Liver (tissue), 9 donors: ENCODE data around the gene MIDN. TPM values are rescaled to one million over a fixed set of nuclear protein-coding genes. Genes with fewer than 3 reads are reported as not detected.

Experiments used
- DNase-seq: peaks from one replicate; pipeline ENCODE4 v3.0.0-alpha.2; 2017; ENCODE audit warnings: low spot score
- H3K27ac ChIP-seq, 2 donors: one replicate each; pipeline ENCODE4 v1.7.0; 2013; ENCODE audit warnings: inconsistent platforms in 2 of 2, low read length in 2 of 2, control low read depth in 1 of 2, low read depth in 1 of 2, mild to moderate bottlenecking in 1 of 2
- H3K27me3 ChIP-seq, 4 donors: one replicate each; pipeline versions ENCODE4 v1.6.1 to v1.7.0; 2013; ENCODE audit warnings: low read length in 3 of 4, inconsistent platforms in 1 of 4, mild to moderate bottlenecking in 1 of 4, moderate library complexity in 1 of 4; ENCODE audit not compliant: control insufficient read depth in 4 of 4, insufficient read depth in 4 of 4
- H3K36me3 ChIP-seq, 4 donors: one replicate each; pipeline versions ENCODE4 v1.6.1 to v1.7.0; 2013; ENCODE audit warnings: low read length in 3 of 4, mild to moderate bottlenecking in 3 of 4, low read depth in 1 of 4, moderate library complexity in 1 of 4; ENCODE audit not compliant: control insufficient read depth in 4 of 4, insufficient read depth in 3 of 4
- H3K4me1 ChIP-seq, 4 donors: one replicate each; pipeline versions ENCODE4 v1.6.1 to v1.7.0; 2013; ENCODE audit warnings: low read length in 3 of 4, mild to moderate bottlenecking in 3 of 4, moderate library complexity in 1 of 4; ENCODE audit not compliant: control insufficient read depth in 4 of 4, insufficient read depth in 4 of 4
- H3K4me3 ChIP-seq, 3 donors: one replicate each; pipeline versions ENCODE4 v1.6.1 to v1.7.0; 2013; ENCODE audit warnings: low read length in 3 of 3, control low read depth in 1 of 3, low read depth in 1 of 3, mild to moderate bottlenecking in 1 of 3
- H3K9ac ChIP-seq, 2 donors: one replicate each; pipeline ENCODE4 v1.7.0; 2013; ENCODE audit warnings: low read length in 2 of 2, mild to moderate bottlenecking in 2 of 2, moderate library complexity in 2 of 2, control low read depth in 1 of 2, low read depth in 1 of 2
- H3K9me3 ChIP-seq, 4 donors: one replicate each; pipeline versions ENCODE4 v1.6.1 to v1.7.0; 2013; ENCODE audit warnings: low read length in 3 of 4; ENCODE audit not compliant: control insufficient read depth in 4 of 4
- ATF3 ChIP-seq: IDR thresholded peaks from 2 replicates; pipeline ENCODE4 v1.6.1; 2016; ENCODE audit warnings: antibody characterized with exemption
- EGR1 ChIP-seq, 2 donors: IDR thresholded peaks; 2 replicates each; pipeline ENCODE4 v1.6.1; 2016 to 2018; ENCODE audit warnings: antibody characterized with exemption in 2 of 2, low read depth in 2 of 2
- FOXA1 ChIP-seq: IDR thresholded peaks from 2 replicates; pipeline ENCODE4 v1.6.1; 2016; ENCODE audit warnings: antibody characterized with exemption
- GABPA ChIP-seq, 2 donors: IDR thresholded peaks in 1 of 2; conservative IDR thresholded peaks in 1 of 2; 2 replicates each; pipeline ENCODE4 v1.6.1; 2016; ENCODE audit warnings: antibody characterized with exemption in 2 of 2, mild to moderate bottlenecking in 1 of 2, moderate library complexity in 1 of 2
- HNF4A ChIP-seq, 2 donors: conservative IDR thresholded peaks; 2 replicates each; pipeline ENCODE4 v1.6.1; 2016; ENCODE audit warnings: antibody characterized with exemption in 2 of 2, mild to moderate bottlenecking in 2 of 2
- HNF4G ChIP-seq: IDR thresholded peaks from 2 replicates; pipeline ENCODE4 v1.6.1; 2016; ENCODE audit warnings: antibody characterized with exemption
- JUND ChIP-seq, 2 donors: IDR thresholded peaks; 2 replicates each; pipeline ENCODE4 v1.6.1; 2016; ENCODE audit warnings: antibody characterized with exemption in 2 of 2
- MAX ChIP-seq: IDR thresholded peaks from 2 replicates; pipeline ENCODE4 v1.6.1; 2016; ENCODE audit warnings: antibody characterized with exemption
- NR2F2 ChIP-seq: IDR thresholded peaks from 2 replicates; pipeline ENCODE4 v1.6.1; 2016; ENCODE audit warnings: antibody characterized with exemption
- RAD21 ChIP-seq, 2 donors: IDR thresholded peaks; 2 replicates each; pipeline ENCODE4 v1.6.1; 2016; ENCODE audit warnings: antibody characterized with exemption in 2 of 2, mild to moderate bottlenecking in 2 of 2
- REST ChIP-seq: IDR thresholded peaks from 2 replicates; pipeline ENCODE4 v1.6.1; 2016; ENCODE audit warnings: antibody characterized with exemption, mild to moderate bottlenecking
- RXRA ChIP-seq, 2 donors: IDR thresholded peaks; 2 replicates each; pipeline ENCODE4 v1.6.1; 2017 to 2018; ENCODE audit warnings: antibody characterized with exemption in 2 of 2, mild to moderate bottlenecking in 1 of 2
- SP1 ChIP-seq: IDR thresholded peaks from 2 replicates; pipeline ENCODE4 v1.6.1; 2018; ENCODE audit warnings: antibody characterized with exemption, mild to moderate bottlenecking
- TAF1 ChIP-seq: conservative IDR thresholded peaks from 2 replicates; pipeline ENCODE4 v1.6.1; 2016; ENCODE audit warnings: antibody characterized with exemption, mild to moderate bottlenecking
- YY1 ChIP-seq: IDR thresholded peaks from 2 replicates; pipeline ENCODE4 v1.6.1; 2016; ENCODE audit warnings: antibody characterized with exemption, mild to moderate bottlenecking
- ZBTB33 ChIP-seq: IDR thresholded peaks from 2 replicates; pipeline ENCODE4 v1.6.1; 2016; ENCODE audit warnings: antibody characterized with exemption
- WGBS: extraction: QIAGEN DNeasy Blood & Tissue Kit; methylation state at CpG from one replicate; pipeline ENCODE4 v1.1.7; 2013; 5-methylcytosine and 5-hydroxymethylcytosine counted together
- polyA plus RNA-seq, 2 donors: library from polyadenylated mRNA; stranded (reverse) in 1 of 2; unstranded in 1 of 2; fragments of 200-250 nt in 1 of 2; fragments of >200 nt in 1 of 2; fragmentation: Nextera tagmentation in 1 of 2; extraction: Ambion mirVana in 1 of 2; gene quantifications; one replicate each; pipeline versions ENCODE4 v1.2.1 to v1.2.3, GENCODE V29; 2013 to 2015
- total RNA-seq, 2 donors: library from RNA; depleted of rRNA; stranded (reverse); fragments of >200 nt; gene quantifications; one replicate each; pipeline ENCODE4 v1.2.3, GENCODE V29; 2014
- donor health status: healthy.
- donor health status: healthy.
- donor health status: healthy.
- donor health status: healthy.
- donor health status: healthy.

Gene MIDN
- total and polyA plus RNA-seq, 4 donors = 2.9 to 22.9 (median 11.8) TPM

GRCh38 chr19:1214299-1214861 is 34.0 kb upstream of the MIDN start (continued):
- TF ChIP-seq HNF4G (no peak), EGR1 (IDR thresholded peaks at IDR 0.05; ENCODE audit: low read depth in 2 of 2) (no peak), FOXA1 (no peak)

- no peaks in the 10 kb centered on the region for H3K27me3 ChIP-seq
- no peak for DNase-seq
- H3K36me3 ChIP-seq = peaks cover 0 to 2% (median 0%) of the 10 kb centered on the region in 4 donors
- WGBS = 60% methylated on average over 26 of the region's 26 CpGs
- H3K4me3 ChIP-seq = no peak overlapping the region
- peak overlapping the region; percentile 79 to 92 for H3K27ac ChIP-seq
- H3K4me1 ChIP-seq = peaks cover 18 to 45% (median 36%) of the 10 kb centered on the region in 4 donors
- H3K9ac ChIP-seq = no peak overlapping the region
- H3K9me3 ChIP-seq = no peaks in the 10 kb centered on the region
- peak; percentile 16 to 35 for TF ChIP-seq RXRA (IDR thresholded peaks at IDR 0.05)
- peak; percentile 49 to 50 for TF ChIP-seq HNF4A (conservative IDR thresholded peaks at IDR 0.05)
- no peak for TF ChIP-seq YY1
- peak; percentile 53 for TF ChIP-seq SP1
- peak in 1 of 2 donors; percentile 6 for TF ChIP-seq RAD21 (IDR thresholded peaks at IDR 0.05)
These were observed 33.3 kb upstream of the MIDN start for GRCh38 chr19:1214862-1215731.

GRCh38 chr19:1216756-1217155 is 31.6 kb upstream of the MIDN start:
- Histone ChIP-seq H3K9me3 (no peaks in the 10 kb centered on the region), H3K27me3 (no peaks in the 10 kb centered on the region), H3K4me3 (no peak overlapping the region), H3K9ac (no peak overlapping the region), H3K4me1 (peaks cover 15 to 40% (median 31%) of the 10 kb centered on the region in 4 donors), H3K36me3 (peaks cover 0 to 9% (median 6%) of the 10 kb centered on the region in 4 donors), H3K27ac (no peak overlapping the region)
- 92% methylated on average over 12 of the region's 12 CpGs for WGBS
- no peak for DNase-seq
- TF ChIP-seq TAF1 (no peak), HNF4A (conservative IDR thresholded peaks at IDR 0.05) (no peak), GABPA (IDR thresholded peaks at IDR 0.05 in 1 of 2, conservative IDR thresholded peaks at IDR 0.05 in 1 of 2) (no peak), YY1 (no peak), ATF3 (no peak), ZBTB33 (no peak), REST (no peak), RAD21 (IDR thresholded peaks at IDR 0.05) (no peak), FOXA1 (no peak), EGR1 (IDR thresholded peaks at IDR 0.05; ENCODE audit: low read depth in 2 of 2) (no peak), JUND (IDR thresholded peaks at IDR 0.05) (no peak), NR2F2 (no peak), RXRA (IDR thresholded peaks at IDR 0.05) (no peak), MAX (no peak)
